A549 (cell line): Measurements from ENCODE around the gene CACNA1I.

Experiments used
- CTCF ChIP-seq: fragments of >200 bp; sonication (Bioruptor Twin); formaldehyde crosslinking; IDR thresholded peaks from 3 replicates; pipeline ENCODE4 v1.5.1; 2016
- HES2 ChIP-seq: fragments of >200 bp; sonication (Bioruptor Twin); formaldehyde crosslinking; IDR thresholded peaks from 2 replicates; pipeline ENCODE4 v1.6.1; 2016
- REST ChIP-seq: fragments of 200-600 bp; sonication (generic); IDR thresholded peaks from 2 replicates; pipeline ENCODE4 v1.6.1; 2016; ENCODE audit warnings: antibody characterized with exemption, mild to moderate bottlenecking, moderate library complexity

DNA sequence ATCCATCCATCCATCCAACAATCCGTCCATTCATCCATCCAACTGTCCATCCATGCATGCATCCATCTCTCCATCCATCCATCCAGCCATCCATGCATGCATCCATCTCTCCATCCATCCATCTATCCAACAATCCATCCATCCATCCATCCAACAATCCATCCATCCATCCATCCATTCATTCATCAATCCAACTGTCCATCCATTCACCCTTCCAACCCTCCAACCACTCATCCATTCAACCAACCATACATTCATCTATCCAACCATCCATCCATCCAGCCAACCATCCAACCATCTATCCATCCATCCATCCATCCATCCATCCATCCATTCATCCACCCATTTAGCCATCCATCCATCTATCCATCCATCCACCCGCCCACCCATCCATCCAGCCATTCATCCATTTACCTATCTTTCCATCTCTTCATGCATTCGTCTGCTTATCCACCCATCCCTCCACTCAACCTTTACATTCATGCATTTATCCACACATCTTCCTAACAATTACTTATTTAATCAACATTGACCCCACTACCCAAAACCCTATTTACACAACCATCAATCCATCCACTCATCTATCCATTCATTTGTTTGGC, 12.6 kb downstream of the CACNA1I start:
- no peak for TF ChIP-seq HES2
- no peak for TF ChIP-seq REST
- no peak for TF ChIP-seq CTCF
